Liver (tissue), 3 donors: Measurements from ENCODE around the gene FMN2.

ENCODE experiments used
- FOXA1 ChIP-seq: IDR thresholded peaks from 2 replicates; pipeline ENCODE4 v1.6.1; 2016; ENCODE audit warnings: antibody characterized with exemption
- HNF4A ChIP-seq, 2 donors: conservative IDR thresholded peaks; 2 replicates each; pipeline ENCODE4 v1.6.1; 2016; ENCODE audit warnings: antibody characterized with exemption in 2 of 2, mild to moderate bottlenecking in 2 of 2
- SP1 ChIP-seq: IDR thresholded peaks from 2 replicates; pipeline ENCODE4 v1.6.1; 2018; ENCODE audit warnings: antibody characterized with exemption, mild to moderate bottlenecking
- TF ChIP-seq, protein P1 (sequence below): fragments of 150-350 bp; IDR thresholded peaks from 2 replicates; pipeline ENCODE4 v1.5.1; 2017; ENCODE audit warnings: improper control_type of control experiment, low read depth, low read length; ENCODE audit not compliant: missing input control
- TF ChIP-seq, protein P2 (sequence below): IDR thresholded peaks from 2 replicates; pipeline ENCODE4 v1.6.1; 2016; ENCODE audit warnings: antibody characterized with exemption
- donor health status: healthy.
- donor health status: healthy.

DNA sequence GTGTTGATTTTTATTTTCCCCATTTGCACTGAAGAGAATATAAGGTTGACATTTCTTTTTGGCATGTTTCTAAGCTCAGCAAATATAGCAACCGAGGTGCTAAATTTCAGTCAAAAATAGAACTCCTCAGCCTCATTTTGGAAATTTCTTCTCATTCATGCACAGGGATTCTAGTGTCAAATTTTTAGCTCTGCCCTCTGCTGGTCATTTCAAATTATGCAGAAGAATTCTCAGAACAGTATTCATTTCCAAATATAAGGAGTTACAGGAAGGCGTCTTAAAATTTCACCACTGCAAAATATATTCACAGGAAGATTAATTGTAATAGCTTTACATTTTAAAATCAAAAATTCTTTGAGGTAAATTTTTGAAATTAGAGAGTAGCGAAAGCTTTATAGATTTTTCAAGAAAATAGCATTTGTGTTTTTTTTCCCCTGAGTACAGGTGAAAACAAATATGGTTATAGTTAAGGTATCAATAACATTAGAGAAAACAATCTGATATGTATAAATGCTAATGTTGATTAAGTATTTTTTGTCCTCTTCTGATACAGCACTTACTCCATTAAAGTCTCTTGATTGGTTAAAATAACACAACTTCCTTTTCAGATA is 57.9 kb downstream of the FMN2 start:
- TF ChIP-seq, protein P1, sequence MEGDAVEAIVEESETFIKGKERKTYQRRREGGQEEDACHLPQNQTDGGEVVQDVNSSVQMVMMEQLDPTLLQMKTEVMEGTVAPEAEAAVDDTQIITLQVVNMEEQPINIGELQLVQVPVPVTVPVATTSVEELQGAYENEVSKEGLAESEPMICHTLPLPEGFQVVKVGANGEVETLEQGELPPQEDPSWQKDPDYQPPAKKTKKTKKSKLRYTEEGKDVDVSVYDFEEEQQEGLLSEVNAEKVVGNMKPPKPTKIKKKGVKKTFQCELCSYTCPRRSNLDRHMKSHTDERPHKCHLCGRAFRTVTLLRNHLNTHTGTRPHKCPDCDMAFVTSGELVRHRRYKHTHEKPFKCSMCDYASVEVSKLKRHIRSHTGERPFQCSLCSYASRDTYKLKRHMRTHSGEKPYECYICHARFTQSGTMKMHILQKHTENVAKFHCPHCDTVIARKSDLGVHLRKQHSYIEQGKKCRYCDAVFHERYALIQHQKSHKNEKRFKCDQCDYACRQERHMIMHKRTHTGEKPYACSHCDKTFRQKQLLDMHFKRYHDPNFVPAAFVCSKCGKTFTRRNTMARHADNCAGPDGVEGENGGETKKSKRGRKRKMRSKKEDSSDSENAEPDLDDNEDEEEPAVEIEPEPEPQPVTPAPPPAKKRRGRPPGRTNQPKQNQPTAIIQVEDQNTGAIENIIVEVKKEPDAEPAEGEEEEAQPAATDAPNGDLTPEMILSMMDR, result peak; percentile 56
- no peak for TF ChIP-seq FOXA1
- no peak for TF ChIP-seq SP1
- TF ChIP-seq, protein P2, sequence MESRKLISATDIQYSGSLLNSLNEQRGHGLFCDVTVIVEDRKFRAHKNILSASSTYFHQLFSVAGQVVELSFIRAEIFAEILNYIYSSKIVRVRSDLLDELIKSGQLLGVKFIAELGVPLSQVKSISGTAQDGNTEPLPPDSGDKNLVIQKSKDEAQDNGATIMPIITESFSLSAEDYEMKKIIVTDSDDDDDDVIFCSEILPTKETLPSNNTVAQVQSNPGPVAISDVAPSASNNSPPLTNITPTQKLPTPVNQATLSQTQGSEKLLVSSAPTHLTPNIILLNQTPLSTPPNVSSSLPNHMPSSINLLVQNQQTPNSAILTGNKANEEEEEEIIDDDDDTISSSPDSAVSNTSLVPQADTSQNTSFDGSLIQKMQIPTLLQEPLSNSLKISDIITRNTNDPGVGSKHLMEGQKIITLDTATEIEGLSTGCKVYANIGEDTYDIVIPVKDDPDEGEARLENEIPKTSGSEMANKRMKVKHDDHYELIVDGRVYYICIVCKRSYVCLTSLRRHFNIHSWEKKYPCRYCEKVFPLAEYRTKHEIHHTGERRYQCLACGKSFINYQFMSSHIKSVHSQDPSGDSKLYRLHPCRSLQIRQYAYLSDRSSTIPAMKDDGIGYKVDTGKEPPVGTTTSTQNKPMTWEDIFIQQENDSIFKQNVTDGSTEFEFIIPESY, result no peak
- TF ChIP-seq HNF4A (conservative IDR thresholded peaks at IDR 0.05), result no peak
